DMS53 treated with DMSO at 0.1 percent for 48 hours (cell line): ENCODE data around the gene RPL27A.

Experiments used
- DNase-seq: peaks from one replicate; lab custom pipeline; 2025; ENCODE audit not compliant: unreplicated experiment; lab: John Stamatoyannopoulos, UW

RPL27A gene

DNA sequence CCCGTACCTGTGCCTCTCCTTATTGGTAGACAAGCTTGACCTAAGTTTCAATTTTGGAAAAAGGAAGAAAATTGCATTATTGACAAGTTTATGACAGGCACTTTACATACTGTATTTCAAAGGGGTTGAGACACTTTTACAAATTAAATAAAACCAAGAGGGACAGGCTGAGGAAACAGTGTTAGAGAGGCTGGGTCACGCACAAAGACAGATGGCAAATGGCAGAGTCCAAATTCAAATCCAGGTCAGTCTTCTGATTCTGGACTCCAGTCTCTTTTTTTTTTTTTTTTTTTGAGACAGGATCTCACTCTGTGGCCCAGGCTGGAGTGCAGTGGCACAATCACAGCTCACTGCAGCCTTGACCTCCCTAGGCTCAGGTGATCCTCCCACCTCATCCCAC, 10.2 kb upstream of the RPL27A start:
- no peak for DNase-seq

- DNase-seq, result no peak
Observed at GRCh38 chr11:8674859-8675258, 7.7 kb upstream of the RPL27A start.

- no peak for DNase-seq
Observed at GRCh38 chr11:8676458-8676857, 6.1 kb upstream of the RPL27A start.

DNA sequence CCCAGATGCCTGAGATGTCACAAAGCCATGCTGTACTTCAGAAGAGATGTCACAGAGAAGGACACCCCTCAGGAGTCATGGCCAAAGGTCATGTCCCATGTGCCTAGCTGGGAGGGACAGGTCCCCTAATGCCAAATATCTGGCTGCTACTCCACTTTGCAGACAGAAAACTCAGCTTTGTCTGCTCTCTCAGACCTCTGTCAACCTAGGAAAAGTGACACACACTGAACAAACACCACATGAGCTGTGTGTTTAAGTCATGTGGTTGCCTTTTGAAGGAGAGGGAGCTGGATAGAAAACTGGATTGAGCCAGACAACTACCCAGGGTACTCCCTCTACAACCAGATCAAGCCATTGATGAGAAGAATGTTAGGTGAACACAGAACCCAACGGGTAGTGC, 3.6 kb upstream of the RPL27A start:
- peak; percentile 76 for DNase-seq

DNA sequence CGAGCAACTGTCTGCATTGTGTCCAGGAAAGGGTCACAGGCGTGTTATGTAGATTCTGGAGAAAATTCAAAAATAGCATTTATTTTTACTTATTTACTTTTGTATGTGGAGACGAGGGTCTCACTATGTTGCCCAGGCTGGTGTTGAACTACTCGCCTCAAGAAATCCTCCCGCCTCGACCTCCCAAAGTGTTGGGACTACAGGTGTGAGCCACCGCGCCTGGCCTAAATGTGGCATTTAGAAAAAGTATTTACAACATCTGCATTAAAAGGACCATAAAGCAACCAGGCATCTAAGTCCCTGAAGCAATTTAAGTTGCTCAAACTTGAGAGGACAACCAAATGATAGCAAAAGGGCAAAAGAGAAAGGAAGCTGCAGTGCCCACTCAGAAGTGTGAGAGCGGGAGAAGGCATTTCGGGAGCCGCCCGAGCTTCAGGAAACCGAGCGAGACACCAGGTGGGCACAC, 722 bp upstream of the RPL27A start:
- peak; percentile 46 for DNase-seq

DNA sequence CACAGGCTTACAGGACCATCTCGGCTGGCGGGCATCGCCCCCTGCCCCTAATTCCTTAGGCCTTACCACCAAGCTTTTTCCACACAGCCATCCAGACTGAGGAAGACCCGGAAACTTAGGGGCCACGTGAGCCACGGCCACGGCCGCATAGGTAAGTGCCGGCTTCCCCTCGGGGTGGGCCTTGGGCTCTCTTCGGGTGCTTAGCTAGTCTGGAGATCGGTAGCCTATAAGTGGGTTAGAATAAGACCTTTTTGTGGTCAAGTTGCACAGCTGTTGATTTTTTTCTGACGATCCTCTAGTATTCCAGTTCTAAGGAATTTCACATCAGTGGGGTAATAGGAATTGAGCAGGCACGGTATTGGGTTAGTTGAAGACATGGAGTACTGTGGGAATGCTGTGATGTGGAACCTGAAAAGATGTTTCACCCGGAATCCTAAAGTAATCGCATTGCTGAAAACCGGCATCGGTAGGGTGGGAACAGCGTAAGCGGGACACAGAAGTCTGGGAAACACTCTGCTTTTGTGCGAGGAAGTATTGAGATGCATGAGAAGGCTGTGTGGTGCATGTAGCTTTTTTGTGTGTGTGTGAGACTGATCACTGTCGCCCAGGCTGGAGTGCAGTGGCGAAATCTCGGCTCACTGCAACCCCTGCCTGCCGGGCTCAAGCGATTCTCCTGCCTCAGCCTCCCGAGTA, 669 bp downstream of the RPL27A start:
- no peak for DNase-seq

DNA sequence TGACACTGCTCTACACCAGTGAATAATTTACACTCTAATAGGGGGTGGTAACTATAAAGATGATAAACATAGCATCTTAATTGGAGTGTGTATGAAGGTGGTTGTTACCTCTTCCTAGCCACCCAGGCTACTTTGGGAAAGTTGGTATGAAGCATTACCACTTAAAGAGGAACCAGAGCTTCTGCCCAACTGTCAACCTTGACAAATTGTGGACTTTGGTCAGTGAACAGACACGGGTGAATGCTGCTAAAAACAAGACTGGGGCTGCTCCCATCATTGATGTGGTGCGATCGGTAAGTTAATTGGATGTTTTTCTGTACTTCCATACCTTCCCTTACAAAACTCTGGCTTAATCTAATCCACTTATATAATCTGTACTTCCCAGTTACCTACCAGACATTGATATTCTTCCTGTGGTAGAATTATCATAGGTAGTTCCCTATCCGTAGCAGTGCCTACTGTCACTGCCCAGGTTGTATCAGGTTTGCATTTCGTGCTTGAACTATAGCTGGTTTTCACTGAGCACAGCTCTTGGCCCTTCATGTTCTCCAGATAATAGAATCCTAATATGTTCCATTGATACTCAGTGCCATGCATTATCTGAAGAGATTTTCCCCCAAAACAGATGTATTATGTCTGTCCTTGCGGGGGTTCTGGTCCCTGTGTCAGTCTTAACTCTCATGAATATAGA, 2.2 kb downstream of the RPL27A start:
- no peak for DNase-seq

DNA sequence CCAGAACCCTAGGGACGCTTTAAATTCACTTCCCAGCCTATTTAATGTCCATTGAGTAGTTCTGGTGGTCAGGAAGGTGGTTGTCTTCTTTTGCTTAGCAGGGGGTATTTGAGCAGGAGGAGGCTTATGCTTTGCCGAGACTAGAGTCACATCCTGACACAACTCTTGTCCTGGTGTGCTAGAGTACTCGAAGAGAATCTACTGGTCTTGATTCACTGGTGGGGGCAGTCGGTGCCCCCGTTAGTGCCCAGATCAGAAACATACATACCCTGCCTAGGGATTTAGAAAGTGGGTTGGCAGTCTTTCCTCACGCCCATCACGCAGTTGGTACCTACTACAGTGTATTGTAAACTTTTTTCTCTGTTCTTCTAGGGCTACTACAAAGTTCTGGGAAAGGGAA, 2.7 kb downstream of the RPL27A start:
- DNase-seq, result no peak

GRCh38 chr11:8685820-8686219, 3.2 kb downstream of the RPL27A start:
- no peak for DNase-seq

- no peak for DNase-seq
Observed at GRCh38 chr11:8686325-8686724, 3.7 kb downstream of the RPL27A start.

- DNase-seq, result peak; percentile 98
Observed at GRCh38 chr11:8688414-8689362, 6.1 kb downstream of the RPL27A start.

DNA sequence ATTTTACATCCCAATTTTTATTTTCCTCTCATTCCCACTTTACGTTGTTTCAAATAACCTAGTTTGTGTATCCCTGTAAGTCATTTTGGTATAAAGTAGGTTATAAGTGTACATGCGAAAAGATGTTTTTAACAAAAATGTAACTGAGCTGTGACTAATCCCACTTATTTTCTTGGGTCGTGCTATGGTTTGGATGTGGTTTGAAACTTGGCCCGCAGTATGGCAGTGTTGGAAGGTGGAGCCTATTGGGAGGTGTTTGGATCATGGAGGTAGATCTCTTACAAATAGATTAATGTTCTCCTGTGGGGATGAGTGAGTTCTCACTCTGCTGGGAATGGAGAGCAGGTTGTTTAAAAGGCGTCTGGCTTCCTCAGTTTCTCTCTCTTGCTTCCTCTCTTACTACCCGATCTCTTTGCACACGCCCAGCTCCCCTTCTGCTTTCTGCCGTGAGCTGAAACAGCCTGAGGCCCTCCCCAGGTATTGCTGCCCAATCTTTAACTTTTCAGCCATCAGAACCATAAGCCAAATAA, 7.2 kb downstream of the RPL27A start:
- no peak for DNase-seq

GRCh38 chr11:8690374-8691342, 8.1 kb downstream of the RPL27A start:
- no peak for DNase-seq

GRCh38 chr11:8691601-8692000, 9.0 kb downstream of the RPL27A start:
- DNase-seq, result no peak

DNA sequence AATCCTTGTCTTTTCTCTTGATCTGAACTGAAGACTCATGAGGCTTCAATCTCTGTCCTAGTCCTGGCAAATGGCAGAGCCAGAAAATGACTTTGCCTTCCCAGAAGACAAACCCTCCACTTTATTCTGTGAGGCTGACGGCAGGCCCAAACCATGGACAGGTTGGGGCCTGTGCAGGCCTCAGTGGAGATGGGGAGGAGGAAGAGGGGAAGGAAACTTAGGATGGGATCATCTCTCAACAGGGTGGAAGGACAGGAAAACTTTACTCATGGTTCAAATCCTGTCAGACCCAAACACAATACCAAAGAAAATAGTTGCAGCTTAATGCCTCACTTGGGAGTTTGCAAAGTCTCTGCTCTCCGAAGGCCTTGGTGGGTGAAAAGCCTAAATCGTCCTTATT, 9.8 kb downstream of the RPL27A start:
- no peak for DNase-seq

DNA sequence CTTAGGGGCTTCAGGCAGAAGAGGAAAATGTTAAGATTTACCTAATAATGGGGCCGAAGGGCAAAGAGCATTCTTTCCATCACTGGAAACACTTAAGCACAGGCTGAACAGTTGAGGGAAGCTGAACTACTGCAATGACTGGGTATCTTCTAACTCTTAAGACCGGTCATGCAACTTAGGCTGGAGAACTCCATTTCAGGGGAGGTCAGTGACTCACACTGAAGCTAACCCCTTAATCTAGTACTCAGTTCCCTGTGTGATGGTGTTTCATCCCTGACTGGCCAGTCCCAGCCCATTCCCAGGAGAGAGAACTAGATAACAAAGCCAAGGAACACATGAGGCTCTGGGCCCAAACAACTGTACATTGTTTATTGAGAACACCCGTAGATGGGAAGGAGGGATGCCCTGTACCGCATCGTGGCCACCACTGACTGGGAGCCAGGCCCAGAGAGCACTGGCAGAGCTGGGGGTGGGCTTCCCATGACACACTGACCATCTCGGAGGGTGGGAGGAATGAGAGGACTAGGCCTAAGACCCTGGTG, 10.5 kb downstream of the RPL27A start:
- no peak for DNase-seq

GRCh38 chr11:8693555-8693954, 11.0 kb downstream of the RPL27A start:
- no peak for DNase-seq

DNA sequence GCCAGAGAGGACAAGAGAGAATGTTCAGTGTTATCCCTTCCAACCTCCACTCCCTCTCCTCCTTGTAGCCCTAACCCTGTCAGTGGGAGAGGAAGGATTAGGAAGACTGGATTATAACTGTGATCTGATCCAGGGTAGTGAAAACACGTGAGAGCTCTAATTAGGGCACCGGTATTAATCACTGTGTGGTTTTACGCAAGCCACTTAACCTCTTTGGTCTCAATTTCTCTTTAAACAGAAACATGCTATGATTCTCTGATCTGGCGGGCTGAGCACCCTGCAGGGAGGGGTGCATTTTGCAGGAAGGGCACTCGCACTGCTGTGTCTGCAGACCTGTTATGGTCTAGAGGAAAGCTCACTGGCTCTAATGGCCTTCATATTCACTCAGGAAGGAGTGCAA, 11.5 kb downstream of the RPL27A start:
- DNase-seq, result no peak

DNA sequence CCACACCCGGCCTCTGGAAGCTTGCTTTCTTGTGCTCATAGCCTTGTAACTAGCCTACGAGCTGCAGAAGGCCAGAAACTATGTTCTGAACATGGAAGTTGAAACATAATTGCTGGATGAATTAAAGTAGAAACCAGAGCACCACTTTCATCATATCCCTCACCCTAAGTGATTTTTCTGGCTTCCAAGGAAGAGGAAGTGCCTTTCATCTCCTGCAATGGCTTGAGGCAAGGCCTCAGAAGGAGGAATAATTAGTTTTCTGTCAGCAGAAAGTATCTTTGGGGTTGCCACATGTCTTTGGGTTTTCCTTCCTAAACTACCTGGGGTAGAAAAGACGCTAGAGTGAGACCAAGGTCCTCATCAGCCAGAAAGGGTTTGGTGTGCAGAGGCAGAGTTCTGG, 14.5 kb downstream of the RPL27A start:
- DNase-seq, result no peak

- no peak for DNase-seq
Observed at GRCh38 chr11:8698379-8698851, 15.8 kb downstream of the RPL27A start.
